SU-DHL-6 (cell line): Measurements from ENCODE around the gene ZNF284.

Experiments used
- H2AFZ ChIP-seq: fragments of 200-600 bp; sonication (generic); 2 replicates; pipeline ENCODE4 v1.6.1; 2014; ENCODE audit warnings: low read depth, mild to moderate bottlenecking, moderate library complexity, mixed read lengths, antibody characterized with exemption, low read length; ENCODE audit not compliant: severe bottlenecking
- H3F3A ChIP-seq: fragments of 200-600 bp; shearing (Covaris generic); 2 replicates; pipeline ENCODE4 v1.6.0; 2016; ENCODE audit warnings: antibody characterized with exemption, mild to moderate bottlenecking; ENCODE audit not compliant: insufficient read depth
- H3K27ac ChIP-seq: fragments of 200-600 bp; sonication (generic); 2 replicates; pipeline ENCODE4 v1.5.1; 2016; ENCODE audit warnings: low read depth, mild to moderate bottlenecking, low read length, moderate library complexity, mixed read lengths
- H3K27me3 ChIP-seq: fragments of 200-600 bp; sonication (generic), shearing (Covaris generic); 2 replicates; pipeline ENCODE4 v1.6.0; 2014; ENCODE audit warnings: mild to moderate bottlenecking, low read length
- H3K36me3 ChIP-seq: fragments of 200-600 bp; sonication (generic); 2 replicates; pipeline ENCODE4 v1.6.1; 2014; ENCODE audit warnings: mild to moderate bottlenecking, low read length, mixed read lengths
- H3K4me2 ChIP-seq: fragments of 300-600, 200-600 bp; shearing (Covaris generic), sonication (generic); 2 replicates; pipeline ENCODE4 v1.6.0; 2014; ENCODE audit warnings: low read length, low read depth, mild to moderate bottlenecking; ENCODE audit not compliant: poor library complexity, severe bottlenecking
- H3K4me3 ChIP-seq: fragments of 200-600 bp; sonication (generic); 2 replicates; pipeline ENCODE4 v1.5.1; 2014; ENCODE audit warnings: antibody characterized with exemption, low read length, mild to moderate bottlenecking, mixed read lengths; ENCODE audit not compliant: insufficient read depth, poor library complexity, severe bottlenecking
- H3K79me2 ChIP-seq: fragments of 200-600 bp; sonication (generic); 2 replicates; pipeline ENCODE4 v1.6.1; 2014; ENCODE audit warnings: mild to moderate bottlenecking, low read length, moderate library complexity; ENCODE audit not compliant: insufficient read depth
- H3K9ac ChIP-seq: fragments of 200-600 bp; sonication (generic); 2 replicates; pipeline ENCODE4 v1.7.0; 2014; ENCODE audit warnings: mild to moderate bottlenecking, low read length
- H3K9me2 ChIP-seq: fragments of 200-600 bp; sonication (generic); replicated peaks from 2 replicates; pipeline ENCODE4 v1.6.1; 2014; ENCODE audit warnings: low read length; ENCODE audit not compliant: insufficient read depth
- H3K9me3 ChIP-seq: fragments of 200-600 bp; sonication (generic); 2 replicates; pipeline ENCODE4 v1.6.1; 2014; ENCODE audit warnings: low read length, mixed read lengths; ENCODE audit not compliant: insufficient read depth
- H4K20me1 ChIP-seq: fragments of 200-600 bp; sonication (generic); 2 replicates; pipeline ENCODE4 v1.6.1; 2014; ENCODE audit warnings: low read depth, mild to moderate bottlenecking, antibody characterized with exemption, low read length, moderate library complexity, mixed read lengths
- EZH2phosphoT487 ChIP-seq: fragments of 200-600 bp; sonication (generic), shearing (Covaris generic); conservative IDR thresholded peaks from 2 replicates; pipeline ENCODE4 v1.6.1; 2018; ENCODE audit warnings: mild to moderate bottlenecking, antibody characterized with exemption, low read length, moderate library complexity, mixed read lengths
- TF ChIP-seq, protein P1 (sequence below): fragments of 200-600 bp; sonication (generic); IDR thresholded peaks from one replicate; pipeline ENCODE4 v1.5.1; 2017; ENCODE audit warnings: antibody characterized with exemption, mild to moderate bottlenecking, low read length, moderate library complexity; ENCODE audit not compliant: insufficient read depth, poor library complexity, severe bottlenecking

The ZNF284 gene

DNA sequence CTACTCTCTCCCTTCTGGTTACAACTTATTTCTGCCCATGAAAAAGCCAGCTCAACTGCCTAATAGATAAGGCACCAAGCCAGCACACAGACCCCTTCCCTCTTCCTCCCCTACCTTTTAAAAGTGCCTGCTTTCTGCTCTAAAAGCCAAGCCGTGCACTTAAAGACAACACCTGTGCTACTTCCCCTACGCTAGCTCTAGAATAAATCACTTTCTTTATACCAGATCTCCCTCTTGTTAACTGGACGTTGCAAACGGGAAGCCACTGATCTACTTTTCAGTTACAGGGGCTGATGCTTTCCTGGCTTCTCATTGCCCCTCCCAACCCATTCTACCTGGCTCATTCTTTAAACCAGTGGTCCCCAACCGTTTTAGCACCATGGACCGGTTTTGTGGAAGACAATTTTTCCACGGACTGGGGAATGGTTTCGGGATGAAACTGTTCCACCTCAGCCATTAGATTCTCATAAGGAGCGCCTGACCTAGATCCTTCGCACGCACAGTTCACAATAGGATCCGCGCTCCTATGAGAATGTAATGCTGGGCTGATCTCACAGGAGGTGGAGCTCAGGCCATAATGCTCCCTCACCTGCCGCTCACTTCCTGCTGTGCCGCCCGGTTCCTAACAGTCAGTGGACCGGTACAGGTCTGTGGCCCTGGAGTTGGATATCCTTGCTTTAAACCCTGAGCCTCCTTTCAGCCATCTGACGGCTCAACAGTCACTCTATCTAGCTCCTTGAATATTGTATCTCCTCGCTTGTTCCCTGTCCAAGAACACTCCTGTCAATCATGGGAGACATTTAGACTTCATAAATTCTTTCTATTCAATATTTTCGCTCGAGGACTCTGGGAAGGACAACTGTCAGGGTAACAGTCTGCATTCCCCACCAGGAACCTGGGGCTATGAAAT is 21.0 kb upstream of the ZNF284 start:
- H4K20me1 ChIP-seq: no peaks in the 10 kb centered on the region
- no peaks in the 10 kb centered on the region for H3K36me3 ChIP-seq
- H3K4me3 ChIP-seq: no peak overlapping the region
- no peak overlapping the region for H3K9ac ChIP-seq
- no peaks in the 10 kb centered on the region for H3K79me2 ChIP-seq
- H3K4me2 ChIP-seq: no peak overlapping the region
- no peaks in the 10 kb centered on the region for H3F3A ChIP-seq
- TF ChIP-seq, protein P1, sequence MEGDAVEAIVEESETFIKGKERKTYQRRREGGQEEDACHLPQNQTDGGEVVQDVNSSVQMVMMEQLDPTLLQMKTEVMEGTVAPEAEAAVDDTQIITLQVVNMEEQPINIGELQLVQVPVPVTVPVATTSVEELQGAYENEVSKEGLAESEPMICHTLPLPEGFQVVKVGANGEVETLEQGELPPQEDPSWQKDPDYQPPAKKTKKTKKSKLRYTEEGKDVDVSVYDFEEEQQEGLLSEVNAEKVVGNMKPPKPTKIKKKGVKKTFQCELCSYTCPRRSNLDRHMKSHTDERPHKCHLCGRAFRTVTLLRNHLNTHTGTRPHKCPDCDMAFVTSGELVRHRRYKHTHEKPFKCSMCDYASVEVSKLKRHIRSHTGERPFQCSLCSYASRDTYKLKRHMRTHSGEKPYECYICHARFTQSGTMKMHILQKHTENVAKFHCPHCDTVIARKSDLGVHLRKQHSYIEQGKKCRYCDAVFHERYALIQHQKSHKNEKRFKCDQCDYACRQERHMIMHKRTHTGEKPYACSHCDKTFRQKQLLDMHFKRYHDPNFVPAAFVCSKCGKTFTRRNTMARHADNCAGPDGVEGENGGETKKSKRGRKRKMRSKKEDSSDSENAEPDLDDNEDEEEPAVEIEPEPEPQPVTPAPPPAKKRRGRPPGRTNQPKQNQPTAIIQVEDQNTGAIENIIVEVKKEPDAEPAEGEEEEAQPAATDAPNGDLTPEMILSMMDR: no peak
- TF ChIP-seq EZH2phosphoT487: no peak
- H3K27ac ChIP-seq: no peak overlapping the region
- H2AFZ ChIP-seq: no peak overlapping the region
- H3K9me2 ChIP-seq: no peaks in the 10 kb centered on the region
- no peaks in the 10 kb centered on the region for H3K27me3 ChIP-seq
- H3K9me3 ChIP-seq: no peaks in the 10 kb centered on the region

DNA sequence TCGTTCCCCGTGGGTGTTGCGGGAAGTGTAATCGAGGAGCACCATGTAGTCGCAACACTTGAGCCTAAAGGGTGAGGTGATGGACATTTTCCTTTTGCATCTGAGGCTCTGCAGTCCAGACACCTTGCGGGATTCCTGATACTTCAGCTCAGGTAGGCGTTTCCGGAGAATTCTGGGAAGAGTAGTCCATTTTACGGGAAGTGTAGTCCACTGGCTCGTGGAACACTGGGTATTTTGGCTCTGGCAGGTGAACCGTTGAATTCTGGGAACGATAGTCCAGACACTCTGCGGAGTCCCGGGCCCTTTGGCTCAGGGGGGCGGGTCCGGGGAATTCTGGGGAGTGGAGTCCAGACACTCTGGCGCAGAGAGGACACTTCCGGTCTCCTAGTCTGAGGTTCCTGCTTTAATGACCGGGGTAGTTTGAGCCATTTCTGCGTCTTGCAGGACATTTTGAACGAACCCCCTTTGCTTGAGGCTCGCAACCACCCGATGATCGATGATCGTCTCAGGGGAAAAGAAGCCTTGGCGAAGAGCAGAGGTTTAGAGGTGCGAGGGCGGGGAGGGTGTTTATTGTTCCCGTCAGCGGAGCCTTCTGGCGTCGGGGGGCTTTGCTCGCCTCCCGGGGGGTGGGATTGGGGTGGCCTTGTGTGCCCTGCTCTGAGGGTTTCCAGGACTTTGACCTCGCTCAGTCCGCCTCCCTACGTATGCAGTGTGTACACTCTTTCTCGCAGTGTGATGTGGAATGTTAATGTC is 20.1 kb upstream of the ZNF284 start, which contains the start of gene ZNF223:
ZNF223 (plus strand) TSS at position 387 of the 753 bp plus-strand sequence. CDS start 3,141 bp downstream, outside the sequence.
- Histone ChIP-seq H3K4me2 (no peak within 1 kb of the TSS), H3K4me3 (no peak within 1 kb of the TSS), H3K27ac (no peak within 1 kb of the TSS), H3F3A (no peaks in the 10 kb centered on the region), H4K20me1 (no peaks in the 10 kb centered on the region), H3K36me3 (no peaks in the 10 kb centered on the region), H3K79me2 (no peaks in the 10 kb centered on the region), H3K9me3 (no peaks in the 10 kb centered on the region), H2AFZ (no peak within 1 kb of the TSS), H3K9me2 (no peaks in the 10 kb centered on the region), H3K9ac (no peak within 1 kb of the TSS), H3K27me3 (no peaks in the 10 kb centered on the region)
- TF ChIP-seq, protein P1: no peak
- TF ChIP-seq EZH2phosphoT487: no peak

DNA sequence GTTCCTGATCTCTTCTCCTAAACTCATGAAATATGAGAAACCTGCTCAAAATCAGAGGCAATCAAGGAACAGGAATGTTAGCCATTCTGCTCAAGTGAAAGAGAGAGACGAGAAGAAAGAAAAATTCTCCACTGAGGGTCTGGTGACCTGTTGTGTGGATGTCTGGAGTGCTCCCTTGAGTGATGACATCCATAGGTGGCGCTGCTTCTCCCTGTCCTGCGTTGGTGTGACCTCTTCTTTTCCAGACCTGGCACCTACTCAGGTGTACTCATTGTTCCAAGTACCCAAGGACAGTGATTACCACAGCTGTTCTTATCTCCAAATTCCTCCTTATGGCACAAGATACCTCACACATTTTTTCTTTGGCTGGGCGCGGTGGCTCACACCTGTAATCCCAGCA is 16.1 kb upstream of the ZNF284 start:
- H4K20me1 ChIP-seq: no peaks in the 10 kb centered on the region
- H3K9me3 ChIP-seq: no peaks in the 10 kb centered on the region
- no peaks in the 10 kb centered on the region for H3K27me3 ChIP-seq
- H3F3A ChIP-seq: no peaks in the 10 kb centered on the region
- no peaks in the 10 kb centered on the region for H3K79me2 ChIP-seq
- H3K27ac ChIP-seq: no peak overlapping the region
- no peak overlapping the region for H3K4me2 ChIP-seq
- TF ChIP-seq EZH2phosphoT487: no peak
- TF ChIP-seq, protein P1: no peak
- no peaks in the 10 kb centered on the region for H3K9me2 ChIP-seq
- no peaks in the 10 kb centered on the region for H3K36me3 ChIP-seq
- H2AFZ ChIP-seq: no peak overlapping the region
- H3K9ac ChIP-seq: no peak overlapping the region
- H3K4me3 ChIP-seq: no peak overlapping the region
